K562 (cell line): ENCODE results near the gene PIERCE2. TPM values are rescaled to one million over a fixed set of nuclear protein-coding genes. Genes with fewer than 3 reads are reported as not detected.
A peak's percentile ranks its signal among the peaks of the same experiment; 100 is the strongest.

Experiments used
- ARHGAP35 ChIP-seq: fragments of 450-650 bp; IDR thresholded peaks from 2 replicates; pipeline ENCODE4 v1.6.1; 2018; ENCODE audit not compliant: partially characterized antibody
- C11orf30 ChIP-seq: fragments of 450-650 bp; IDR thresholded peaks from 2 replicates; pipeline ENCODE4 v1.6.1; 2016; ENCODE audit warnings: low read depth, mild to moderate bottlenecking
- HNRNPUL1 ChIP-seq: fragments of 200-400 bp; formaldehyde crosslinking; IDR thresholded peaks from 2 replicates; pipeline ENCODE4 v1.6.1; 2017; ENCODE audit warnings: low read length
- KLF16 ChIP-seq: IDR thresholded peaks from 2 replicates; pipeline ENCODE4 v1.6.1; 2016; ENCODE audit warnings: antibody characterized with exemption
- NR0B1 ChIP-seq: fragments of 450-650 bp; IDR thresholded peaks from one replicate; pipeline ENCODE4 v1.6.1; 2018; ENCODE audit warnings: mild to moderate bottlenecking, moderate library complexity; ENCODE audit not compliant: partially characterized antibody
- PCBP2 ChIP-seq: fragments of 200-400 bp; formaldehyde crosslinking; IDR thresholded peaks from 2 replicates; pipeline ENCODE4 v1.6.1; 2018; ENCODE audit warnings: low read length, low read depth, mild to moderate bottlenecking, moderate library complexity; ENCODE audit not compliant: poor library complexity, severe bottlenecking
- SMARCC2 ChIP-seq: fragments of 450-650 bp; IDR thresholded peaks from 2 replicates; pipeline ENCODE4 v1.6.1; 2017; ENCODE audit warnings: antibody characterized with exemption, moderate library complexity, mild to moderate bottlenecking, low read depth
- ZBTB7A ChIP-seq: IDR thresholded peaks from 2 replicates; pipeline ENCODE4 v1.6.1; 2011; ENCODE audit warnings: low read depth, mild to moderate bottlenecking, low read length, moderate library complexity, borderline replicate concordance; ENCODE audit not compliant: control insufficient read depth
- ZFP91 ChIP-seq: sonication (generic); formaldehyde crosslinking; IDR thresholded peaks from 2 replicates; pipeline ENCODE4 v1.8.0; 2022; ENCODE audit warnings: mild to moderate bottlenecking, missing genetic modification reagents
- ZNF175 ChIP-seq: fragments of 200-800 bp; sonication (Bioruptor generic); IDR thresholded peaks from 2 replicates; pipeline ENCODE4 v1.6.1; 2016; ENCODE audit warnings: low read depth, mild to moderate bottlenecking, missing genetic modification characterization, missing compliant biosample characterization
- ZNF232 ChIP-seq: sonication (generic); formaldehyde crosslinking; IDR thresholded peaks from 2 replicates; pipeline ENCODE4 v1.8.0; 2022; ENCODE audit warnings: mild to moderate bottlenecking, missing genetic modification reagents
- ZNF586 ChIP-seq: fragments of 450-650 bp; formaldehyde crosslinking; conservative IDR thresholded peaks from 2 replicates; pipeline ENCODE4 v1.4.0; 2020; ENCODE audit warnings: mild to moderate bottlenecking, moderate library complexity
- polyA plus RNA-seq, 8 experiments: library from polyadenylated mRNA; depleted of rRNA in 4 of 8; stranded (reverse) in 5 of 8; unstranded in 3 of 8; fragments of >200 nt; fragmentation: Nextera tagmentation in 2 of 8; fragmentation: Illumina TruSeq in 1 of 8; extraction: Ambion mirVana in 2 of 8; extraction: Trizol in 1 of 8; gene quantifications; 2 replicates each; pipeline versions ENCODE4 v1.2.1 to v1.2.3, GENCODE V29; 2011 to 2014; ENCODE audit warnings: inconsistent platforms in 1 of 8, missing spikeins in 1 of 8
- total RNA-seq, 7 experiments: library from RNA; depleted of rRNA in 6 of 7; stranded (reverse); fragments of >200 nt in 6 of 7; fragmentation: Illumina TruSeq in 2 of 7; extraction: Trizol in 2 of 7; gene quantifications; 2 replicates each; pipeline versions ENCODE4 v1.2.1 to v1.2.3, GENCODE V29; 2011 to 2021; ENCODE audit warnings: low replicate concordance in 1 of 7
- TF ChIP-seq, protein P1 (sequence below), 2 experiments: IDR thresholded peaks in 1 of 2; conservative IDR thresholded peaks in 1 of 2; 2 replicates each; pipeline ENCODE4 v1.6.1; 2016; ENCODE audit warnings: low read depth in 2 of 2, mild to moderate bottlenecking in 1 of 2, missing compliant biosample characterization in 1 of 2, missing genetic modification characterization in 1 of 2, moderate library complexity in 1 of 2

PIERCE2 gene
- total and polyA plus RNA-seq, 9 of the 15 experiments (the other 6 are each of a cell fraction or from before 2014, with no cell fraction given) = 2.9 to 4.8 (median 4.0) TPM

- TF ChIP-seq ZBTB7A (no peak), HNRNPUL1 (no peak), PCBP2 (no peak), C11orf30 (peak; percentile 98), ZNF175 (CRISPR knock-in tag) (peak; percentile 20; the same call in 1 of the 2 replicates), ARHGAP35 (no peak), SMARCC2 (peak; percentile 69; the same call in 1 of the 2 replicates), KLF16 (no peak), ZFP91 (no peak), ZNF232 (CRISPR knock-in tag) (no peak), ZNF586 (CRISPR knock-in tag) (peak; percentile 83; the same call in 1 of the 2 replicates), NR0B1 (no peak)
- TF ChIP-seq, protein P1, sequence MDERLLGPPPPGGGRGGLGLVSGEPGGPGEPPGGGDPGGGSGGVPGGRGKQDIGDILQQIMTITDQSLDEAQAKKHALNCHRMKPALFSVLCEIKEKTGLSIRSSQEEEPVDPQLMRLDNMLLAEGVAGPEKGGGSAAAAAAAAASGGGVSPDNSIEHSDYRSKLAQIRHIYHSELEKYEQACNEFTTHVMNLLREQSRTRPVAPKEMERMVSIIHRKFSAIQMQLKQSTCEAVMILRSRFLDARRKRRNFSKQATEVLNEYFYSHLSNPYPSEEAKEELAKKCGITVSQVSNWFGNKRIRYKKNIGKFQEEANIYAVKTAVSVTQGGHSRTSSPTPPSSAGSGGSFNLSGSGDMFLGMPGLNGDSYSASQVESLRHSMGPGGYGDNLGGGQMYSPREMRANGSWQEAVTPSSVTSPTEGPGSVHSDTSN (CRISPR knock-in tag; IDR thresholded peaks at IDR 0.05; ENCODE audit: low read depth) = no peak
- TF ChIP-seq, protein P1 (tag; conservative IDR thresholded peaks at IDR 0.05; ENCODE audit: low read depth) = peak; percentile 82
- TF ChIP-seq, all 486 proteins: peak for 85
Measured at GRCh38 chr15:55403531-55403930, 4.8 kb upstream of the PIERCE2 start (continued).
